Measurements from ENCODE around the gene CCNL2. TPM values are rescaled to one million over a fixed set of nuclear protein-coding genes. Genes with fewer than 3 reads are reported as not detected.
"Not testable (repeated sequence)": the region's sequence is repeated elsewhere in the genome, so short reads cannot be mapped to it uniquely, and the experiment has no call there.

CCNL2 gene
- total RNA-seq = 100 to 1,000 TPM; 148 to 178 TPM
- 100 to 1,000 TPM; 214 to 303 TPM for polyA plus RNA-seq (ENCODE audit: insufficient read length in 2 of 2)
- long read RNA-seq, donor 1, transcript CCNL2-206 (3 exons, 1,941 nt) = minor isoform, 13 of 134 reads
- long read RNA-seq, donor 1, transcript CCNL2-202 (6 exons, 1,186 nt) = minor isoform, 23 of 134 reads
- long read RNA-seq, donor 1, transcript CCNL2-204 (6 exons, 3,082 nt) = major isoform, 33 of 134 reads
- long read RNA-seq, donor 1, partial matches to known transcripts = 31 of 134 reads
- long read RNA-seq, donor 1, other reads (novel, unspliced or antisense) = 30 of 134 reads
- long read RNA-seq, donor 2, transcript CCNL2-202 (6 exons, 1,186 nt) = major isoform, 9 of 16 reads
- long read RNA-seq, donor 2, transcript CCNL2-204 (6 exons, 3,082 nt) = minor isoform, 6 of 16 reads
- long read RNA-seq, donor 2, partial matches to known transcripts = 0 of 16 reads
- long read RNA-seq, donor 2, other reads (novel, unspliced or antisense) = 0 of 16 reads
- long read RNA-seq, donor 3, transcript CCNL2-202 (6 exons, 1,186 nt) = major isoform, 9 of 27 reads
- long read RNA-seq, donor 3, transcript CCNL2-204 (6 exons, 3,082 nt) = minor isoform, 7 of 27 reads
- long read RNA-seq, donor 3, partial matches to known transcripts = 0 of 27 reads
- long read RNA-seq, donor 3, other reads (novel, unspliced or antisense) = 7 of 27 reads
- long read RNA-seq, donor 4, transcript CCNL2-204 (6 exons, 3,082 nt) = major isoform, 51 of 161 reads
- long read RNA-seq, donor 4, transcript CCNL2-202 (6 exons, 1,186 nt) = minor isoform, 32 of 161 reads
- long read RNA-seq, donor 4, transcript CCNL2-206 (3 exons, 1,941 nt) = minor isoform, 8 of 161 reads
- long read RNA-seq, donor 4, partial matches to known transcripts = 39 of 161 reads
- long read RNA-seq, donor 4, other reads (novel, unspliced or antisense) = 22 of 161 reads

- WGBS (ENCODE audit: insufficient coverage) = under 1% methylated on average over 78 of the region's 86 CpGs
- H3K4me1 ChIP-seq (ENCODE audit: control insufficient read depth, insufficient read depth, low read length) = peaks cover 35% of the 10 kb centered on the region
- H3K9me3 ChIP-seq (ENCODE audit: control insufficient read depth, insufficient read depth, low read length) = no peaks in the 10 kb centered on the region
- peak within 1 kb of the TSS; percentile 98 for H3K4me3 ChIP-seq (ENCODE audit: low read depth, low read length)
- H3K27me3 ChIP-seq (ENCODE audit: control insufficient read depth, insufficient read depth, low read length) = no peaks in the 10 kb centered on the region
- H3K36me3 ChIP-seq (ENCODE audit: control insufficient read depth, insufficient read depth, low read length) = peaks cover 79% of the 10 kb centered on the region
- H3K27ac ChIP-seq (ENCODE audit: low read depth, low read length) = peak within 1 kb of the TSS; percentile 64
- DNase-seq (ENCODE audit: low read depth in 4 of 6, low spot score in 6 of 6) = peak; percentile 92 to 99 (median 94)
Observed at GRCh38 chr1:1399187-1399871, at the start of gene CCNL2. Gene CCNL2 (minus strand): TSS chr1:1399335. CDS start chr1:1399306, 29 bp downstream.

GRCh38 chr1:1446631-1447030 is 47.5 kb upstream of the CCNL2 start:
- DNase-seq (ENCODE audit: low read depth in 4 of 6, low spot score in 6 of 6) = not testable (repeated sequence)

GRCh38 chr1:1442069-1442770 is 43.1 kb upstream of the CCNL2 start:
- 92% methylated on average over 32 of the region's 32 CpGs for WGBS (ENCODE audit: insufficient coverage)
- Histone ChIP-seq H3K27me3 (ENCODE audit: control insufficient read depth, insufficient read depth, low read length) (no peaks in the 10 kb centered on the region), H3K4me1 (ENCODE audit: control insufficient read depth, insufficient read depth, low read length) (peaks cover 32% of the 10 kb centered on the region), H3K27ac (ENCODE audit: low read depth, low read length) (no peak overlapping the region), H3K9me3 (ENCODE audit: control insufficient read depth, insufficient read depth, low read length) (no peaks in the 10 kb centered on the region), H3K4me3 (ENCODE audit: low read depth, low read length) (no peak overlapping the region), H3K36me3 (ENCODE audit: control insufficient read depth, insufficient read depth, low read length) (peaks cover 43% of the 10 kb centered on the region)
- no peak for DNase-seq (ENCODE audit: low read depth in 4 of 6, low spot score in 6 of 6)

More at GRCh38 chr1:1446631-1447030, 47.5 kb upstream of the CCNL2 start:
- H3K27me3 ChIP-seq (ENCODE audit: control insufficient read depth, insufficient read depth, low read length); H3K36me3 ChIP-seq (ENCODE audit: control insufficient read depth, insufficient read depth, low read length); H3K4me3 ChIP-seq (ENCODE audit: low read depth, low read length); H3K4me1 ChIP-seq (ENCODE audit: control insufficient read depth, insufficient read depth, low read length); H3K9me3 ChIP-seq (ENCODE audit: control insufficient read depth, insufficient read depth, low read length); H3K27ac ChIP-seq (ENCODE audit: low read depth, low read length): not testable (repeated sequence)
- 92% methylated on average over 6 of the region's 19 CpGs for WGBS (ENCODE audit: insufficient coverage)

- Histone ChIP-seq H3K27me3 (ENCODE audit: control insufficient read depth, insufficient read depth, low read length) (peaks cover 3% of the 10 kb centered on the region), H3K4me1 (ENCODE audit: control insufficient read depth, insufficient read depth, low read length) (peaks cover 42% of the 10 kb centered on the region), H3K9me3 (ENCODE audit: control insufficient read depth, insufficient read depth, low read length) (no peaks in the 10 kb centered on the region), H3K36me3 (ENCODE audit: control insufficient read depth, insufficient read depth, low read length) (peaks cover 49% of the 10 kb centered on the region), H3K27ac (ENCODE audit: low read depth, low read length) (no peak overlapping the region), H3K4me3 (ENCODE audit: low read depth, low read length) (no peak overlapping the region)
- no peak for DNase-seq (ENCODE audit: low read depth in 4 of 6, low spot score in 6 of 6)
- 55% methylated on average over 28 of the region's 29 CpGs for WGBS (ENCODE audit: insufficient coverage)
Observed at GRCh38 chr1:1441002-1441888, 42.1 kb upstream of the CCNL2 start.

GRCh38 chr1:1440262-1441001 is 41.3 kb upstream of the CCNL2 start:
- no peak for DNase-seq (ENCODE audit: low read depth in 4 of 6, low spot score in 6 of 6)
- Histone ChIP-seq H3K27ac (ENCODE audit: low read depth, low read length) (no peak overlapping the region), H3K9me3 (ENCODE audit: control insufficient read depth, insufficient read depth, low read length) (no peaks in the 10 kb centered on the region), H3K4me1 (ENCODE audit: control insufficient read depth, insufficient read depth, low read length) (peaks cover 47% of the 10 kb centered on the region), H3K27me3 (ENCODE audit: control insufficient read depth, insufficient read depth, low read length) (peaks cover 3% of the 10 kb centered on the region), H3K36me3 (ENCODE audit: control insufficient read depth, insufficient read depth, low read length) (peaks cover 49% of the 10 kb centered on the region), H3K4me3 (ENCODE audit: low read depth, low read length) (no peak overlapping the region)
- 94% methylated on average over 17 of the region's 26 CpGs for WGBS (ENCODE audit: insufficient coverage)

GRCh38 chr1:1439546-1440261 is 40.6 kb upstream of the CCNL2 start:
- 83% methylated on average over 81 of the region's 82 CpGs for WGBS (ENCODE audit: insufficient coverage)
- no peak for DNase-seq (ENCODE audit: low read depth in 4 of 6, low spot score in 6 of 6)
- peaks cover 49% of the 10 kb centered on the region for H3K36me3 ChIP-seq (ENCODE audit: control insufficient read depth, insufficient read depth, low read length)
- H3K27ac ChIP-seq (ENCODE audit: low read depth, low read length) = no peak overlapping the region
- no peak overlapping the region for H3K4me3 ChIP-seq (ENCODE audit: low read depth, low read length)
- no peaks in the 10 kb centered on the region for H3K9me3 ChIP-seq (ENCODE audit: control insufficient read depth, insufficient read depth, low read length)
- peaks cover 3% of the 10 kb centered on the region for H3K27me3 ChIP-seq (ENCODE audit: control insufficient read depth, insufficient read depth, low read length)
- H3K4me1 ChIP-seq (ENCODE audit: control insufficient read depth, insufficient read depth, low read length) = peaks cover 53% of the 10 kb centered on the region

GRCh38 chr1:1438531-1439381 is 39.6 kb upstream of the CCNL2 start:
- H3K9me3 ChIP-seq (ENCODE audit: control insufficient read depth, insufficient read depth, low read length) = no peaks in the 10 kb centered on the region
- peaks cover 63% of the 10 kb centered on the region for H3K4me1 ChIP-seq (ENCODE audit: control insufficient read depth, insufficient read depth, low read length)
- DNase-seq (ENCODE audit: low read depth in 4 of 6, low spot score in 6 of 6) = no peak
- H3K27ac ChIP-seq (ENCODE audit: low read depth, low read length) = no peak overlapping the region
- WGBS (ENCODE audit: insufficient coverage) = 90% methylated on average over 43 of the region's 45 CpGs
- H3K27me3 ChIP-seq (ENCODE audit: control insufficient read depth, insufficient read depth, low read length) = peaks cover 3% of the 10 kb centered on the region
- H3K36me3 ChIP-seq (ENCODE audit: control insufficient read depth, insufficient read depth, low read length) = peaks cover 49% of the 10 kb centered on the region
- no peak overlapping the region for H3K4me3 ChIP-seq (ENCODE audit: low read depth, low read length)
